ENCODE results near the gene TPP2. TPM values are rescaled to one million over a fixed set of nuclear protein-coding genes. Genes with fewer than 3 reads are reported as not detected.

Gene TPP2
- total RNA-seq, 1 donor from 2014 or later: 24.1 TPM

- no peak for DNase-seq (ENCODE audit: low spot score)
Measured at GRCh38 chr13:102693250-102693649, 96.5 kb downstream of the TPP2 start.

DNA sequence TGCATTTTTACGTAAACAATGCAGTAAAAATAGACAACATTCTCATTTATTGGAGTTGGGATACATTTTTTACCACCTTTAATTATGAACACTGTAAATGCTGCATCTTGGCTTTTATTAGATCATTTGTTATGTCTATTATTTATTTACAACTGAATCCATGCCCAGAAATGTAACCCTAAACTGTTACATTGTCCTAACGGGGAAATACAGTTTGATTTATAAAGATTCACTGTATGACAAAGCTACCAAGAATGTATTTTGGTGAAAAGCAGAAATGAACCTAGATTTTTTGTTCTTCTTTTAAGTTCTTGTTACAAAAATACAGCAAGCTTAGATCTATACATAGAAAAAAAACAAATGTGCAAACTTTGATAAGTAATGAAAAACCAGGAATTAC is 97.0 kb downstream of the TPP2 start:
- no peak for DNase-seq (ENCODE audit: low spot score)

- no peak for DNase-seq (ENCODE audit: low spot score)
Measured at GRCh38 chr13:102694937-102695336, 98.2 kb downstream of the TPP2 start, which contains the start of gene METTL21C. METTL21C (minus strand) TSS chr13:102695044; CDS start chr13:102694498, 546 bp downstream.

DNA sequence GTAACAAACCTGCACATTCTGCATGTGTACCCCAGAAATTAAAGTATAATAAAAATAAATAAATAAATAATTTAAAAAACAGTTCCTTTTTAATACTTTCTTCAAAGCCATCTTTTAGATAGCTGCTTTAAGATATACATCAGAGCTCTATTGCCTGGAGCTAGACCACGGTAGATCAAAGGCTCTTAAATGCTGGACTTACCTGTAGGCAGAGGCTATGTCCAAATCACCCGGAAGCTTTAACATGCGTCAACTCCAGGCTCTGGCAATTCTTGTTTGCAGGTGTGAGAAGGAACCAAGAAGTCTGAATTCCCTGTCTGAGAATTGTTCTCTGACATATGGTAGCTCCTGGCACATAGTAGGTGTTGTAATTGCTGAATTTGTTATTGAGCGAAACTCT is 99.7 kb downstream of the TPP2 start:
- no peak for DNase-seq (ENCODE audit: low spot score)

DNA sequence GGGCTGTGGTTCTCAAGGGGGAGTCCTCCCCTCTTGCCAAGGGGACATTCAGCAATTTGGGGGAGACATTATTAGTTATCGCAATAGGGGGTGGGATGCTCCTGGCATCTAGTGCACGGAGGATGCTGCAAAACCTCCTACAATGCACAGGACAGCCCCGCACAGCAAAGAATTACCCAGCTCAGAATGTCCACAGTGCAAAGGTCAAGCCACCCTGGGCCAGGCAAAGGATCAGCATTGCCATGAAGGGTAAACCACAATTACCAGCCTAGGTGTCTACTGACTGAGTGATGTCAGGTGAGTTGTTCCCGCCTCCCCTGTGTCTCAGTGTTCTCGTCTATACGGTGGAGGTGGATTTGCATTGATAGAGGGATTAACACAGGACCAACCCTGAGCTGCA is 100.5 kb downstream of the TPP2 start:
- DNase-seq (ENCODE audit: low spot score): no peak

- no peak for DNase-seq (ENCODE audit: low spot score)
Measured at GRCh38 chr13:102697929-102698648, 101.3 kb downstream of the TPP2 start.

DNA sequence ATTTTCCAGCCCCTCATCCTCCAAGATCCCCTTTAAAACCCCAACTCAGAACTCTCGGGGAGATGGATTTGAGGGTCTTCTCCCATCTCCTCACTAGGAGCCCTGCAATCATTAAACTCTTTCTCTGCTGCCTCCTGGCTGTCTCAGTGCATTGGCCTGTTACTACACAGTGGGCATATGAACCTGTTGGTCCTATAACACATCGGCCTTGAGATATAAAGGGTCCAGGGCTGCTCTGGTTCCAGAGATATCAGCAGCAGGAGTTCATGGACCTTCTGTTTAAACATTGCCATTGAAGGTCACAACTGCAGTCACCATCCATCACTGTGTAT is 101.8 kb downstream of the TPP2 start:
- no peak for DNase-seq (ENCODE audit: low spot score)

- no peak for DNase-seq (ENCODE audit: low spot score)
Measured at GRCh38 chr13:102699504-102699903, 102.7 kb downstream of the TPP2 start.

- no peak for DNase-seq (ENCODE audit: low spot score)
Measured at GRCh38 chr13:102700088-102701031, 103.6 kb downstream of the TPP2 start.

DNA sequence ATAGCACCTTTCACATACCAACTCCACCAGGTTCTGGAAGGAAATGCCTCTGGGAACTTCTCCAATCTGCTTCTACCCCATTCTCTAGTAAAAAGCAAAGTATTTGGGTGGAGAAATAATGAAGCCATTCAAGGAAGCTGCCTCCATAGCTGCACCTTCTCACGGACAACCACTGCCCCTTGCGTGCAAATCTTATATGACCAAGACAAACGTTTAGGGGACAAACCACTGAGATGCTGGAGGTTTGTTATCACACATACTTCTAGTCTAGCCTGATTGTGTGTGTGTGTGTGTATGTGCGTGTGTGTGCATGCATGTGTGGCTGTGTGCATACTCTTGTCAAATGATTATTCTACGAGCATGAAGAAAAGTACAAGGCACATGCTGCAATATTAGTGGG is 104.5 kb downstream of the TPP2 start:
- no peak for DNase-seq (ENCODE audit: low spot score)

GRCh38 chr13:102702965-102703725 is 106.4 kb downstream of the TPP2 start:
- DNase-seq (ENCODE audit: low spot score): no peak

DNA sequence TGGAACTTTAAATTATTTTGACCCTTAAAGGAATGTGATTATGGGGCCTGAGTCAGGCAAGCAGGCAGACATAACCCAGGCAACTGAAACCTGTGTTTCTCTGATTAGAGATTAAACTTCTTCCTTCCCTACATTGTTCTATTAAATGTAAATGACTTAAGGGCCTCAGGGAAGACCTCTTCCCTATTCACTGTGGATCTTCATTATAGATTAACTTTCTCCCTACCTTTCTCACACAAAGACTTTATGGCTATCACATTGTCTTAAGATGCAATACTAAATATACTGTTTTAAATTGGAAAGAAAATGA is 106.9 kb downstream of the TPP2 start:
- no peak for DNase-seq (ENCODE audit: low spot score)

DNA sequence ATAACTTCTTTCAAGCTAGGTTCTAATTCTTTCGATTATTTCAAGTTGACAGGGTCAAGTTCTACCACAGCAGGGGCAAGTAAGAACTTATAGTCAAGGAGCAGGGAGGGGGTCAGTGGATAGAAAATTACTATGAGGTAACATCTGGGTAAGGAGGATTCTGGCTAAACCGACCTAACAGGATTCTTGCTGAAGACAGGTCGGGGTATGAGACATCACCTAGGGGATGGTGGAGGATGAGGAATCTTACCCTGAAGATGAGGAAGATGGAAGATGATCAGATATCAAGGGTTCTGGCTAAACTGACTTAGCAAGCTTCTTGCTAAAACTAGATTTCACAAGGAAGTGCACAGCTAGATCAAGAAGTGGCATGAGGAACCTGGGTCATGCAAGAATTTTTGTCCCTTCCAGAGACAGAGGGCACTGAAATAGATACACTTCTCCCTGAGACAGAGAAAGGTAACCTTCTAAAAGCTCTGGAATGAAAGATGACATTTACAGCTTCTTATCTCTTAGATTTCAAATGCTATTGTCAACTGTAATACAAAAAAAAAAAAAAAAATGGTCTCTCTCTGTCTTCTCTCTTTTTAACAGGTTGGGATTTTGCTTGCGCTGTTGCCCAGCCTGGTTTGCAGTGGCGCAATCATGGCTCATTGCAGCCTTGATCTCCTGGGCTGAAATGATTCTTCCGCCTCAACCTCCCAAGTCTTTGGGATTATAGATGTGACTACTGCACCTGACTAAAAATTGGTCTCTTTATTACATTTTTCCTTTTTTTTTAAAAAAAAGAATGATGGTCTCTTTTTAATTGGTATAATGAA is 107.7 kb downstream of the TPP2 start:
- peak; percentile 76 for DNase-seq (ENCODE audit: low spot score)

DNA sequence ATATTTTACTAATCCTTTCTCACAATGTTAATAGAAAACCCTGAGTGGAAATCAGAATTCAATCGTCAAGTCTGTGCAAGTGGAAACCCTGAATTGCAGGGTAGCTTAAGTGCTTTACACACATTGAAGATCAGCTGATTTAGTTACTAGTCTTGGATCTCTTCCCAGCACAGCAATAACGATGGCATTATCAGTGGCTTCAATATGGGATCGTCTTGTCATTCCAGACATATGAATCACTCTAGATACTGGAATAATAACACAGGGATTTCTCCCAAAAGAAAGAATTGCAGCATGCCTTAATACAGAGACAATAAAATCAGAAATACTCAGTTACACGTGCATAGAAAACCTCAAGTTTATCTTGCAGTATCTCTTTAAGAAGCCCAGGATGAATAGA is 110.7 kb downstream of the TPP2 start:
- DNase-seq (ENCODE audit: low spot score): peak; percentile 78

DNA sequence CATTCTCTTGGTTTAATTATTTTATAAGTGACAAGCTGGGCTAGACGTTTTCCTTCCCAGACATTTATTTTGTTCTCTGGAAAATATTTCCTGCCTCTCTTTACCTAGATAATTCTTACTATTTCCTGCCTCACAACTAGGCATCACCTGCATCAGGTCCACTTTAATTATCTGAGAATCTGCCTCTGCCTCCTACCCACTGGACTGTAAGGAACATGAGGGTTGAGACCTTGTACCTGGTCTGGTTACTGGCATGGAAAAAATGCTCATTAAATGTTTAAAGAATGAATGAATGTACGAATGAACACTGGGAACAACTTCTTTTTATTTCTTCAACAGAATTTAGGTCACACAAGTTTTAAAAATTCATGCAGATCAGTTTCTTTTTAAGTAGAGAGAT is 111.4 kb downstream of the TPP2 start:
- DNase-seq (ENCODE audit: low spot score): no peak

- no peak for DNase-seq (ENCODE audit: low spot score)
Measured at GRCh38 chr13:102708991-102709390, 112.2 kb downstream of the TPP2 start.

DNA sequence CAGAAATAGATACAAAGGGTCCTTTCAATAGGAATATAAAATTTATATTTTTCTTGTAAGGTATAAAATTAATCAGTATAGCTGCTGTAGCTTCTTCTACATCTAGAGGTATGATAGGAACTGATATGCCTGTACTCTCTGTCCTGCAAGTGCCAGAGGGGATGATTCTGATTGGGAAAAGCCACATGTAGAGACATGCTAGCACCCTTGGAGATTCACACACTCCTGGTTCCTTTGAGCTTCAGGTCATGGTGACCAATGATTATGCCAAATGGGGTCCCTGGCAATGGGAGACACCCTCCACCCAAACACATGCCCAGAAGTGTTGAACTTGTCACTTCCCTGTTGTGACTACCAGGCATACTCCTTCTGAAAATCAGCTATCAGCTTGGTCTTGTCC is 112.8 kb downstream of the TPP2 start:
- no peak for DNase-seq (ENCODE audit: low spot score)

GRCh38 chr13:102710261-102710679 is 113.5 kb downstream of the TPP2 start:
- no peak for DNase-seq (ENCODE audit: low spot score)

DNA sequence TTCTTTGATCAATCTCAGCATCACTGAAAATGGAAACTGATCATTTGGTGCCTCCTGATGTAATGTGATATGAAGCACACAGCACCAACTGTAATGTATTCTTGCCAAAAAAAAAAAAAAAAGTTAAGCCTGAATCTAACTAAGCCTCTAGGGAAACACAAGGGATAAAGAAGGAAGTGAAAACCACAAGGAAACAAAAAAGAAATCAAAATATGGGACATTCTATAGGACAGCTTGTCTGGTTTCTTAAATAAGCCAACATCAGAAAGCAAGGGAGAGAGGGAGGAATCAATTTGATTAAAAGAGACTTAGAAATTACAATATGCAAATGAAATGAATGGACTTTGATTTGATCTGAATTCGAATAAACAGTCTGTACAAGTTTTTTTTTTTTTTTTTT is 118.7 kb downstream of the TPP2 start:
- no peak for DNase-seq (ENCODE audit: low spot score)

GRCh38 chr13:102718746-102719145 is 122.0 kb downstream of the TPP2 start:
- peak; percentile 64 for DNase-seq (ENCODE audit: low spot score)

- DNase-seq (ENCODE audit: low spot score): no peak
Measured at GRCh38 chr13:102721800-102722231, 125.0 kb downstream of the TPP2 start.
